HuH-7 (cell line): ENCODE data around the gene GOLPH3L.
"Not testable (repeated sequence)": the region's sequence is repeated elsewhere in the genome, so short reads cannot be mapped to it uniquely, and the experiment has no call there.

Experiments used
- DNase-seq: peaks from one replicate; pipeline ENCODE4 v3.0.0; 2011; ENCODE audit warnings: low spot score

Gene GOLPH3L

DNA sequence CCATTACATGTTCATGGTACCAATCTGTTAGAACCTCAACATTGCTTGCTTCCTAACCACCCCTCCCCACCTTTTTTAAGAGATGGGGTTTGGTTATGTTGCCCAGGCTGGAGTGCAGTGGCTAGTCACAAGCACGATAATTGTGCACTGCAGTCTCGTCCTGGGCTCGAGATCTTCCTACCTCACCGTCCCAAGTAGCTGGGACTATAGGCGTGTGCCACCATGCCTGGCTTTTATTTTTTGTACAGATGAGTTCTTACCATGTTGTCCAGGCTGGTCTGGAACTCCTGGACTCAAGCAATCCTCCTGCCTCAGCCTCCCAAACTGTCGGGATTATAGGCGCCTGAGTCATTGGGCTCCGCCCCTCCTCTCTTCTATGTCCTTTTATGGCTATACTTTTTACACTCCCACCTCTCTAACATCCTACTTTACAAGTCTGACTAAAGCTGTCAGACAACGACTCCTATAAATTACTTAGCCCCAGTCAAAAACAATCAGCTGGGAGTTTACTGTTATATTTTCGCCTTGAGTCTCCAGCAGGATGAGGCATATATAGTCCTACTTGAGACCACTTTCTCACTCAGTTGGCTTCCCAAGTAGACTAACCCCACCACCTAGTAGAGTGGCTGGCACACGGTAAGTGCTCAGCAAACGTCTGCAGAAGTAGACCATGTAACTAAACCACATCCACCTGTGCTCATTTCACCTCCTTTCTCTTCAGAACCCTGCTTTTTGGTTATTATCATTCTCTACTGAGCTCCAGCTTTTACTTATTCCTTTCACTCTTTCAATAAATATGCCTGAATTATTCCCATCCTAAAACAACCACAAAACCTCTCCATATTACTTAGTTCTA lies 81.4 kb downstream of the GOLPH3L start:
- no peak for DNase-seq

DNA sequence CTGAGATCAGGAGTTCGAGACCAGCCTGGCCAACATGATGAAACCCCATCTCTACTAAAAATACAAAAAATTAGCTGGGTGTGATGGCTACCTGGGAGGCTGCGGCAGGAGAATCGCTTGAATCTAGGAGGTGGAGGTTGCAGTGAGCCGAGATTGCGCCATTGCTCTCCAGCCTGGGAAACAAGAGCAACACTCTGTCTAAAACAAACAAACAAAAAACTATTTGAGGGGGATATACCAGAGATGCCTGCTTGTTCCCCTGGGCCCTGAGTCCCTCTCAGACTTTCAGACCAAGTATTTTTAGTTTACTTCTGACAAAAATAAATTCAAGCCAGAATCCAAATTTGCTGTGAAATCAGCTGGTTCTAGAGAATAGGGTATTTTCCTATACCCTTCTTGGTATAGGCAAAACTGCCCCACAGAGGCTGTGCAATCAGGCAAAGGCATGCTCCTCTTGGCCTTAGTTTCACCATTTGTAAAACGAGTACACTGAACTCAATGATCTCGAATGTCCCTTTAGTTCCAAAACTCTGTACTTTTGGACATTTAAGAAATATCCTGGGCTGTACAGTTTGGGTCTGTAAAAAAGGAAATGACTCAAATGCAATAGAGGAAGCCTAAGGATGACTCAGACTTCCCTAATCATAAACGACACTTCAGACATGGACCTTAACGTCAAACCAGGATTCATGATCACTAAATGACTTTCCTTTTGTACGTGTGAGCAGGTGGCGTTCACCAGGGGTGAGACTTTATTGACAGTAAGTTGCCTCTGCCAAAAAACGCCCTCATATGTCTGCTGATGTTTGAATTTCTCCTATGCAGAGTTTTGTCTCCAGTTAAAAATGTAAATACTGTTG lies 83.7 kb downstream of the GOLPH3L start:
- no peak for DNase-seq

DNA sequence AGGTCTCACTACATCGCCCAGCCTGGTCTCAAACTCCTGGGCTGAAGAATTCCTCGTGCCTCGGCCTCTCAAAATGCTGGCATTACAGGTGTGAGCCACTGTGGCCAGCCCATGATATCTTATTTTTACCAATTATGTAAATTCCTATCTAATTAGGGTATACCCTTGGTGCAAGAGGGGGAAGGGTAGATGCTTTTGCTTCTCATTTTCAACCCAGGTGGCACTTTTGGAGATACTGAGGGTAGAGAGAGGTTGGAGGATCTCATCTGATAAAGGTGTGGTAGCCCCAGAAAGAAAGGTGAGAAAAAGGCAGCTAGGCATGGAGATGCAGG lies 85.0 kb downstream of the GOLPH3L start:
- no peak for DNase-seq

DNA sequence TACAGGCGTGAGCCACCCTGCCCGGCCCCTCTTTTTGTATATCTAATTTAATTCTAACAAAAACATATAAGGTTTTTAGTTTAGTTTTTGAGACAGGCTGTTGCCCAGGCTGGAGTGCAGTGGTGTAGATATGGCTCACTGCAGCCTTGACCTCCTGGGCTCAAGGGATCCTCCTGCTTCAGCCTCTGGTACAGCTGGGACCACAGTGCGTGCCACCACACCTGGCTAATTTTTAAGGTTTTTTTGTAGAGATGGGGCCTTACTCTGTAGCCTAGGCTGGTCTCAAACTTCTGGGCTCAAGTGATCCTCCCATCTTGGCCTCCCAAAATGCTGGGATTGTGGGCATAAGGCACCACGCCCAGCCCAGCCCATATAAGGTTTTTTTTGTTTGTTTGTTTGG lies 86.4 kb downstream of the GOLPH3L start:
- DNase-seq = no peak

DNA sequence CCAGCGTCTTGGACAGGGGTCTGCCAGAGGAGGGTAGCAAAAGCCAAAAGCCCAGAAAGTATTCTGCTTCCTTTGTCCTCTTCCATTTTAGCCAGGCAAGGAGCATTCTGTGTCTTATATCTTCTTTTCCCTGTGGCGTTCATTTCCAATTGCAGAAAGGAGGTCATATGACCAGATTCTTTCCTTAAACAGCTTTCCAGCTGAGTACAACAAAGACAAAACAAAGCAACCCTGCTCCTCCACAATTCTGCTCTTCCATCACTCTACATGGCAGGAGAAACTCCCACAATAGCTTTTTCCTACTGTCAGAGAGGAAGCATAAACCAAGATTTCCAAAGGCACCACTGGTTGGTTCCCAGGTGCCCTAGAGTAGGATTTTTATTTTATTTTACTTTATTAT lies 87.2 kb downstream of the GOLPH3L start:
- no peak for DNase-seq

DNA sequence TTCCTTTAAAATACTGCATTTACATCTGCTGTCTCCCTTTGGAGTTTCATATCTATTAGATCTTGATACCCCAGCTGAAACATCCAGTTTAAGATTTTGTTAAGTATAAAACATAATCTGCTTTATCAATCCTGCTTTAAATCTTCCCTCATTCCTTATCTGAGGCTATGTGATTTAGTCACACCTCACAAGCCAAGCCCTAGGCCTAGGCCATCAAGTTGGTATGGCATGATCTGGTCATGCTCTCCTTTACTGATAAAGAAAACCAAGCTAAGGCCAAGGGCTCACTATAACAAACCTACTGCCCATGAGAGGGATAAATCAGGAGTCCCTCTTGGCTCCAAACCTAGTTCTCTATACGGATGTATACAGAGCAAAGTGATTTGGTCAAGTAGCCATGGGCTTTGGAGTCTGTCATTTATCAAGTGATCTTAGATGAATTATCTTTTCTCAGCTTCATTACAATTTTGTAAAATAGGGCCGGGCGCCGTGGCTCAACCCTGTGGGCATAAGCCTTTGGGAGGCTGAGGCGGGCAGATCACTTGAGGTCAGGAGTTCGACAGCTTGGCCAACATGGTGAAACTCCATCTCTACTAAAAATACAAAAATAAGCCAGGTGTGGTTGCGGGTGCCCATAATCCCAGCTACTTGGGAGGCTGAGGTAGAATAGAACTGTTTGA lies 90.4 kb downstream of the GOLPH3L start:
- no peak for DNase-seq

DNA sequence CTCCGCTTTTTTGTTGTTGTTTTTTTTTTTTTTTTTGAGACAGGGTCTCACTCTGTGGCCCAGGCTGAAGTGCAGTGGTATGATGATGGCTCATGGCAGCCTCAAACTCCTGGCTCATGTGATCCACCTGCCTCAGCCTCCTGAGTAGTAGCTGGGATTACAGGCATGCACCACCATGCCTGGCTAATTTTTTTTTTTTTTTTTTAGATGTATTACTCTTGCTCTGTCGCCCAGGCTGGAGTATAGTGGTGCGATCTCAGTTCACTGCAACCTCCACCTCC lies 91.6 kb downstream of the GOLPH3L start:
- DNase-seq = not testable (repeated sequence)

DNA sequence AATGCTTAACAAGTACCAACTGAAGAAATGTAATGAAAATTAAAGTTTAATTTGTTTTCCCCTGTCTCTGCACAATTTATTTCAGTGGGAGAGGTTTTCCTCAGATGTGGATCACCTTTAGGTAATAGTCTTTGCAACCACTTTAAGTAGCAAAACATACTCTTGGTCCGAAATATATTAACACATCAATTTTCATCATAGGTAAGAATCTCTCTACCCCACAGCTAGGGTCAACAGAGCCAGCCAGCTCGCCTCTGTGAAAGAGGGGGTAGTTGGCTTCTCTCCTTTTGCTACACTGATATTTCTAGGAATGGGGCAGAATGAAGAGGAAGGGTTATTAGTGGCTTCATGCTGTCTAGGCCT lies 92.7 kb downstream of the GOLPH3L start:
- no peak for DNase-seq

DNA sequence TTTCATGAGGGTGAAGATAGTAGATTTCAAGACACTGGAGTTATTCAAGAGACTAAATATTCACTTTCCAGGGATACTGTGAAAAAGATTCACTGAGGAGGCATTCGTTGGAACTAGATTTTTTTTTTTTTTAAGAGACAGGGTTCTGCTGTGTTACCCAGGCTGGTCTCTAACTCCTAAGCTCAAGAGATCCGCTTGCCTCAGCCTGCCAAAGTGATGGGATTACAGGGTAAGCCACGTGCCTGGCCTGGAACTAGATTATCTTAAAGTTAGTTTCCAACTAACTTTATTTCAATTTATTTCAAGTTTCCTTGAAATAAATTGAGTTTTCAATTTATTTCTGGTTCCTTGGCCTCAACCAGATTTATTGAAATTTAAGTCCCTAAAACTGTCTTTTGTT lies 93.2 kb downstream of the GOLPH3L start:
- no peak for DNase-seq

DNA sequence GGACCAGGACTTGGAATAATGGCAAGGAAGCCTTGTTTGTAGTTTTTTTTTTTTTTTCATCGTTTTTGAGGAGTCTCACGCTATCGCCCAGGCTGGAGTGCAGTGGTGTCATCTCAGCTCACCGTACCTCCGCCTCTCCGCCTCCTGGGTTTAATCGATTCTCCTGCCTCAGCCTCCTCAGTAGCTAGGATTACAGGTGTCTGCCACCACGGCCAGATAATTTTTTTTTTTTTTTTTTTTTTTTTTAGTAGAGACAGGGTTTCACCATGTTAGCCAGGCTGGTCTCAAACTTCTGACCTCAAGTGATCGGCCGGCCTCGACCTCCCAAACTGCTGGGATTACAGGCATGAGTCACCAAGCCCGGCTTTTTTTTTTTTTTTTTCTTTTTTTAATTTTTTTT lies 94.6 kb downstream of the GOLPH3L start:
- not testable (repeated sequence) for DNase-seq

DNA sequence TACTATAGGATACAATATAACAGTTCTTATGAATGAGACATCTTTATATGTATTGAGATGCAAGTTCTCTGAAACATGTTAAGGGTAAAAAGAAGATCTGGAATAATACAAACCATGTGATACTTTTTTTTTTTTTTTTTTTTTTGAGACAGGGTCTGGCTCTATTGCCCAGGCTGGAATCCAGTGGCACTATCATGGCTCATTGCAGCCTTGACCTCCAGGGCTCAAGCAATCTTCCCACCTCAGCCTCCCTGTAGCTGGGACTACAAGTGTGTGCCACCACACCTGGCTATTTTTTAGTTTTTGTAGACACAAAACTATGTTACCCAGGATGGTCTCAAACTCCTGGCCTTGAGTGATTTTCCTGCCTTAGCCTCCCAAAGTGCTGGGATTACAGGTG lies 95.4 kb downstream of the GOLPH3L start:
- DNase-seq = no peak

DNA sequence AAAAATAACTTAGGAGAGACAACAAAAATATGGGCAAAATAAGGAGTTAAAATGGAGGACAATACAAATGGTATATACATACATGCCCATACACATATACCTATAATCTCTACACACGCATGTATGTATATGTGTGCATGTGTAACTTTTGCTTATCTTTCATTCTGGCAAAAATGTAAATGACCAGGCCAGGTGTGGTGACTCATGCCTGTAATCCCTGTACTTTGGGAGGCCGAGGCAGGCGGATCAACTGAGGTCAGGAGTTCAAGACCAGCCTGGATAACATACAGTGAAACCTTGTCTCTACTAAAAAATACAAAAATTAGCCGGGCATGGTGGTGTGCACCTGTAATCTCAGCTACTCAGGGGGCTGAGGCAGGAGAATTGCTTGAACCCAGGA lies 98.6 kb downstream of the GOLPH3L start:
- DNase-seq = not testable (repeated sequence)

DNA sequence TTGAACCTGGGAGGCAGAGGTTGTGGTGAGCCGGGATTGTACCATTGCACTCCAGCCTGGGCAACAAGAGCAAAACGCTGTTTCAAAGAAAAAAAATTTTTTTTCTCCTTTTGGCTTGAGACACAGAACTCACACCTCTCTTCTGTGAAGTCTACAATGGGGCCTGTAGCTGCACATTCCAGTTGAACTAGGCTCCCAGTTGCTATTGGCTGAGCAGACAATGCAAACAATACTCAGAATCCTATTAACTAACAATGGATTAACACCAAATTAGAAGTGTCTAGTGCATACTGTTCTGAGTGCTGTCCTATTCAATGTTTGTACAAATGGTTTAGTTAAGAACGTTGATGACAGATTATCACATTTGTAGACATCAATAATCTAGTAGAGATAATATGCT lies 100.0 kb downstream of the GOLPH3L start:
- no peak for DNase-seq
